Upper lobe of left lung (tissue), 4 donors: ENCODE measurements around the gene PEBP1.

Experiments used
- POLR2A ChIP-seq, 4 donors: fragments of 450-650 bp; IDR thresholded peaks; one replicate each; pipeline ENCODE4 v1.5.1; 2016 to 2017; ENCODE audit warnings: antibody characterized with exemption in 4 of 4, mild to moderate bottlenecking in 2 of 4
- TF ChIP-seq, protein P1 (sequence below), 6 experiments: fragments of 450-650 bp in 4 of 6; fragments of 200-600 bp in 2 of 6; sonication (generic) in 2 of 6; IDR thresholded peaks; one replicate each; pipeline ENCODE4 v1.5.1; 2016 to 2019; ENCODE audit warnings: antibody characterized with exemption in 6 of 6

DNA sequence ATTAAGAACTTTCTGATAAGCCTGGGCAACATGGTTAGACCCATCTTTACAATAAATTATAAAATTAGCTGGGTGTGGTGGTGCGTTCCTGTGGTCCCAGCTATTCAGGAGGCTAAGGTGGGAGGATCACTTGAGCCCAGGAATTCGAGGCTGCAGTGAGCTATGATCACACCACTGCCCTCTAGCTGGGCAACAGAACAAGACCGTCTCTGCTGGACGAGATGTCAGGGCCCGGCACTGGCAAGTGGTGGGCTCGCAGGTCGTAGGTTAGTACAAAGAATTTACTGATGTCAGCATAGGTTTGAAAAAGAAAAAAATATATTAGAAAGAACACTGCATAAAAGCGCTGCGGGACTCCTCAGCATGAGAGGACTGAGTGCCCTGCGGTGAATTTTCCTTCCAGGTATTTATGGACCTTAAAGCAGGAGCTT, 16.5 kb upstream of the PEBP1 start:
- no peak for TF ChIP-seq POLR2A (IDR thresholded peaks at IDR 0.05)
- TF ChIP-seq, protein P1, sequence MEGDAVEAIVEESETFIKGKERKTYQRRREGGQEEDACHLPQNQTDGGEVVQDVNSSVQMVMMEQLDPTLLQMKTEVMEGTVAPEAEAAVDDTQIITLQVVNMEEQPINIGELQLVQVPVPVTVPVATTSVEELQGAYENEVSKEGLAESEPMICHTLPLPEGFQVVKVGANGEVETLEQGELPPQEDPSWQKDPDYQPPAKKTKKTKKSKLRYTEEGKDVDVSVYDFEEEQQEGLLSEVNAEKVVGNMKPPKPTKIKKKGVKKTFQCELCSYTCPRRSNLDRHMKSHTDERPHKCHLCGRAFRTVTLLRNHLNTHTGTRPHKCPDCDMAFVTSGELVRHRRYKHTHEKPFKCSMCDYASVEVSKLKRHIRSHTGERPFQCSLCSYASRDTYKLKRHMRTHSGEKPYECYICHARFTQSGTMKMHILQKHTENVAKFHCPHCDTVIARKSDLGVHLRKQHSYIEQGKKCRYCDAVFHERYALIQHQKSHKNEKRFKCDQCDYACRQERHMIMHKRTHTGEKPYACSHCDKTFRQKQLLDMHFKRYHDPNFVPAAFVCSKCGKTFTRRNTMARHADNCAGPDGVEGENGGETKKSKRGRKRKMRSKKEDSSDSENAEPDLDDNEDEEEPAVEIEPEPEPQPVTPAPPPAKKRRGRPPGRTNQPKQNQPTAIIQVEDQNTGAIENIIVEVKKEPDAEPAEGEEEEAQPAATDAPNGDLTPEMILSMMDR (IDR thresholded peaks at IDR 0.05): no peak
